ENCODE measurements around the gene SCD. TPM values are rescaled to one million over a fixed set of nuclear protein-coding genes. Genes with fewer than 3 reads are reported as not detected.
A peak's percentile ranks its signal among the peaks of the same experiment; 100 is the strongest.

Gene SCD
- total RNA-seq, 2 experiments from 2014 or later = 1.7 TPM

DNA sequence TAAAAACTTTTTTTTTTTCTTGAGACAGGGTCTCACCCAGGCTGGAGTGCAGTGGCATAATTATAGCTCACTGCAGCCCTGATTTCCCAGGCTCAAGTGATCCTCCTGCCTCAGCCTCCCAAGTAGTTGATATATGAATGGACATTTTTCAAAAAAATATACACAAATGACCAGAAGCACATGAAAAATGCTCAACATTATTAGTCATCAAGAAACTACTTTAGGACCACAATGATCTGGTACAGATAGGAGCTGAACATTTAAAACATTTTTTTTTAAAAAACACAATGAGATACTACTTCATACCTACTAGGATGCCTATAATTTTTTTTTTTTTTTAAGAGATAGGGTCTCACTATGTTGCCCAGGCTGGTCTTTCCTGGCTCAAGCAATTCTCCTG is 21.7 kb downstream of the SCD start:
- H3K4me1 Mint-ChIP-seq (ENCODE audit: low read depth) = peaks cover 24% of the 10 kb centered on the region
- H3K27ac Mint-ChIP-seq = no peak overlapping the region
- TF ChIP-seq, protein P1, sequence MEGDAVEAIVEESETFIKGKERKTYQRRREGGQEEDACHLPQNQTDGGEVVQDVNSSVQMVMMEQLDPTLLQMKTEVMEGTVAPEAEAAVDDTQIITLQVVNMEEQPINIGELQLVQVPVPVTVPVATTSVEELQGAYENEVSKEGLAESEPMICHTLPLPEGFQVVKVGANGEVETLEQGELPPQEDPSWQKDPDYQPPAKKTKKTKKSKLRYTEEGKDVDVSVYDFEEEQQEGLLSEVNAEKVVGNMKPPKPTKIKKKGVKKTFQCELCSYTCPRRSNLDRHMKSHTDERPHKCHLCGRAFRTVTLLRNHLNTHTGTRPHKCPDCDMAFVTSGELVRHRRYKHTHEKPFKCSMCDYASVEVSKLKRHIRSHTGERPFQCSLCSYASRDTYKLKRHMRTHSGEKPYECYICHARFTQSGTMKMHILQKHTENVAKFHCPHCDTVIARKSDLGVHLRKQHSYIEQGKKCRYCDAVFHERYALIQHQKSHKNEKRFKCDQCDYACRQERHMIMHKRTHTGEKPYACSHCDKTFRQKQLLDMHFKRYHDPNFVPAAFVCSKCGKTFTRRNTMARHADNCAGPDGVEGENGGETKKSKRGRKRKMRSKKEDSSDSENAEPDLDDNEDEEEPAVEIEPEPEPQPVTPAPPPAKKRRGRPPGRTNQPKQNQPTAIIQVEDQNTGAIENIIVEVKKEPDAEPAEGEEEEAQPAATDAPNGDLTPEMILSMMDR (IDR thresholded peaks at IDR 0.05) = no peak
- Histone ChIP-seq H3K27me3 (ENCODE audit: control insufficient read depth in 1 of 2, insufficient read depth in 2 of 2, low read length in 2 of 2) (no peaks in the 10 kb centered on the region), H3K36me3 (ENCODE audit: insufficient read depth, low read length) (no peaks in the 10 kb centered on the region), H3K27ac (ENCODE audit: low read depth in 1 of 2, low read length in 2 of 2) (no peak overlapping the region), H3K4me1 (ENCODE audit: insufficient read depth, low read length) (peaks cover 38% of the 10 kb centered on the region), H3K9me3 (ENCODE audit: control insufficient read depth in 1 of 2, insufficient read depth in 1 of 2, low read length in 2 of 2) (no peaks in the 10 kb centered on the region), H3K4me3 (ENCODE audit: low read length) (no peak overlapping the region)
- DNase-seq (no peak), ATAC-seq (ENCODE audit: poor library complexity) (no peak)
- H3K9me3 Mint-ChIP-seq = no peaks in the 10 kb centered on the region
- H3K36me3 Mint-ChIP-seq (ENCODE audit: low read depth) = no peaks in the 10 kb centered on the region
- intact Hi-C loops (cut with DNase I, micrococcal nuclease) = no loop called here
- no peak overlapping the region for H3K4me3 Mint-ChIP-seq
- POLR2A ChIA-PET = interaction anchor here (0.9 kb wide), 1 partner anchor 77 kb away, joined by 4 read pairs; no protein-coding TSS in a partner anchor
- CTCF ChIA-PET = no interaction called here
- H3K27me3 Mint-ChIP-seq = no peaks in the 10 kb centered on the region

DNA sequence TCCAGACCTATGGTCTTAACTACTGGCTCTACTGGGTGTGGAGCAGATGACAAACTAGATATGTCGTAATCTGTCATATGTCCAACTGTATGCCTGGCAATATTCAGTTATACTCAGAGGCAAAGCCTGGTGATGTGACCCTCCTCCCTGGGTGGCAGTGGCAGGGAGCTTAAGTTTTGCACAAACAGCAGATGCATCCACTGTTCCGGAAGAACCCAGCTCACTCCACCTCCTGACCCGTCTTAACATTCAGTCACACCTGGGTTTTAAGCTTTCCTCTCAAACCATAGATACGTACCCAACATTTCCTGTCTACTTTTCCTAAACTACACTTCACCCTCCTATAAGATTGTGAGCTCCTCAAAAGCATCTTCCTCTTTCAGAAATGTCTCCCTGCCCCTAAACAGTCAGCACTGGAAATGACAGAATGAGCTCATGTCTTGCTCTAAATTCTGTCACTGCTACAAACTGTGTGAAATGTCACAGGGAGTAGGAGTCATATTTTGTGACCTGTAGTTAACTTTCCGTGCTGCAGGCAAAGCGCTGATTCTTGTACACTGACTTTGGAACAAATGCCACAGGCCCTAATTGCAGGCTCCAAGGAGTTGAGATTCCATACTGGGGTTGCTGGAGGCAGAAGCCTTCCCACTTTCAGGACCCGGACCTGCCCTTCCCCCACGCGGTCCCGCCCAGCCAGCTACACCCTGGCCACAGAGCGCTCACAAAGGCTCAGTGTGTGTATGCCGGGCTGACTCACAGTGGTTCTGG is 23.9 kb downstream of the SCD start:
- ATAC-seq (ENCODE audit: poor library complexity) (peak; percentile 64), DNase-seq (peak in 13 of 14 experiments; percentile 20 to 72 (median 37))
- Histone ChIP-seq H3K4me1 (ENCODE audit: insufficient read depth, low read length) (peaks cover 49% of the 10 kb centered on the region), H3K36me3 (ENCODE audit: insufficient read depth, low read length) (no peaks in the 10 kb centered on the region), H3K4me3 (ENCODE audit: low read length) (peak overlapping the region; percentile 41), H3K9me3 (ENCODE audit: control insufficient read depth in 1 of 2, insufficient read depth in 1 of 2, low read length in 2 of 2) (no peaks in the 10 kb centered on the region), H3K27ac (ENCODE audit: low read depth in 1 of 2, low read length in 2 of 2) (peak overlapping the region; percentile 66 to 80), H3K27me3 (ENCODE audit: control insufficient read depth in 1 of 2, insufficient read depth in 2 of 2, low read length in 2 of 2) (no peaks in the 10 kb centered on the region)
- CTCF ChIA-PET = interaction anchor here (0.8 to 1.5 kb wide), 6 partner anchors 11 to 147 kb away, joined by 3 to 5 read pairs (median 4); partner anchors contain the start of gene SCD
- TF ChIP-seq, protein P1 (IDR thresholded peaks at IDR 0.05) = no peak
- POLR2A ChIA-PET = interaction anchor here (1.1 to 3.1 kb wide), 4 partner anchors 9 to 165 kb away, joined by 3 to 15 read pairs (median 5); partner anchors contain the start of genes HIF1AN and SCD
- H3K9me3 Mint-ChIP-seq = no peaks in the 10 kb centered on the region
- H3K36me3 Mint-ChIP-seq (ENCODE audit: low read depth) = no peaks in the 10 kb centered on the region
- peak overlapping the region; percentile 87 for H3K27ac Mint-ChIP-seq
- H3K4me1 Mint-ChIP-seq (ENCODE audit: low read depth) = peaks cover 24% of the 10 kb centered on the region
- H3K4me3 Mint-ChIP-seq = peak overlapping the region; percentile 69
- intact Hi-C loops (cut with DNase I, micrococcal nuclease) = no loop called here
- H3K27me3 Mint-ChIP-seq = no peaks in the 10 kb centered on the region

DNA sequence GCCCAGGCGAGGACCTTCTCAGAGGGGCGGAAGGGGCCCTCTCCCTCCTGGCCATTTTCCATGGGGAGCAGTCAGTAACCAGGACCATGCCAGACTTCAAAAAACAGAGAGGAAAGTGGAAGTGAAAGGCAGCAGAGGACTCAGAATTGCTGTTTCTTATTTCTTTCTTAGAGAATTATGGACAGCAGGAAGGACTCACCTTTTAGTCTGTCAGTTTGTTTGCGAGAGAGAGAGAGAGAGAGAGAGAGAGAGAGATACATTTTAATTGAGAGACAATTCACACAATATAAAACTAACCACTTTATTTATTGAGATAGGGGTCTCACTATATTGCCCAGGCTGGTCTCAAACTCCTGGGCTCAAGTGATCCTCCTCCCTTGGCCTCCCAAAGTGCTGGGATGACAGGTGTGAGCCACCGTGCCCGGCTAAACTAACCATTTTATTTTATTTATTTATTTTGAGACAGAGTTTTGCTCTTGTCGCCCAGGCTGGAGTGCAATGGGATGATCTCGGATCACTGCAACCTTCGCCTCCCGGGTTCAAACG is 24.5 kb downstream of the SCD start:
- DNase-seq (no peak), ATAC-seq (ENCODE audit: poor library complexity) (no peak)
- Mint-ChIP-seq H3K27ac (peak overlapping the region; percentile 87), H3K9me3 (no peaks in the 10 kb centered on the region), H3K4me3 (peak overlapping the region; percentile 69), H3K27me3 (no peaks in the 10 kb centered on the region), H3K4me1 (ENCODE audit: low read depth) (peaks cover 24% of the 10 kb centered on the region), H3K36me3 (ENCODE audit: low read depth) (no peaks in the 10 kb centered on the region)
- peaks cover 49% of the 10 kb centered on the region for H3K4me1 ChIP-seq (ENCODE audit: insufficient read depth, low read length)
- TF ChIP-seq, protein P1 (IDR thresholded peaks at IDR 0.05) = no peak
- no peaks in the 10 kb centered on the region for H3K36me3 ChIP-seq (ENCODE audit: insufficient read depth, low read length)
- no peaks in the 10 kb centered on the region for H3K9me3 ChIP-seq (ENCODE audit: control insufficient read depth in 1 of 2, insufficient read depth in 1 of 2, low read length in 2 of 2)
- intact Hi-C loops (cut with DNase I, micrococcal nuclease) = loop anchor here in 1 of 2 experiments (2.0 kb wide), 1 partner anchor 29 kb away; no protein-coding TSS in a partner anchor
- peak overlapping the region; percentile 41 for H3K4me3 ChIP-seq (ENCODE audit: low read length)
- no peaks in the 10 kb centered on the region for H3K27me3 ChIP-seq (ENCODE audit: control insufficient read depth in 1 of 2, insufficient read depth in 2 of 2, low read length in 2 of 2)
- POLR2A ChIA-PET = interaction anchor here (1.1 to 3.1 kb wide), 3 partner anchors 8 to 164 kb away, joined by 3 to 15 read pairs (median 5); partner anchors contain the start of genes HIF1AN and SCD
- peak overlapping the region; percentile 66 to 80 for H3K27ac ChIP-seq (ENCODE audit: low read depth in 1 of 2, low read length in 2 of 2)
- CTCF ChIA-PET = interaction anchor here (0.7 to 1.1 kb wide), 2 partner anchors 111 to 660 kb away, joined by 3 to 4 read pairs; no protein-coding TSS in a partner anchor
